GM10847 (cell line): ENCODE data around the gene HOOK1.

Source experiments
- POLR2A ChIP-seq: IDR thresholded peaks from 2 replicates; pipeline ENCODE4 v1.6.1; 2011; ENCODE audit not compliant: insufficient read length; ENCODE audit errors: extremely low read depth

The HOOK1 gene

GRCh38 chr1:59814901-59815825 lies at the start of gene HOOK1:
TSS of gene HOOK1 (plus strand) at chr1:59814949. CDS start at chr1:59815118, 169 bp downstream.
- TF ChIP-seq POLR2A: no peak

- TF ChIP-seq POLR2A: no peak
These were observed 49.6 kb upstream of the HOOK1 start for GRCh38 chr1:59765011-59765730.

- TF ChIP-seq POLR2A: no peak
These were observed 48.4 kb upstream of the HOOK1 start for GRCh38 chr1:59766227-59766855.

- no peak for TF ChIP-seq POLR2A
These were observed 47.6 kb upstream of the HOOK1 start for GRCh38 chr1:59767119-59767518.

GRCh38 chr1:59768792-59769735 lies 45.7 kb upstream of the HOOK1 start:
- no peak for TF ChIP-seq POLR2A

GRCh38 chr1:59769736-59770095 lies 45.0 kb upstream of the HOOK1 start:
- TF ChIP-seq POLR2A: no peak

- TF ChIP-seq POLR2A: no peak
These were observed 43.4 kb upstream of the HOOK1 start for GRCh38 chr1:59771361-59771760.

GRCh38 chr1:59775480-59775879 lies 39.3 kb upstream of the HOOK1 start:
- TF ChIP-seq POLR2A: no peak

- TF ChIP-seq POLR2A: no peak
These were observed 37.5 kb upstream of the HOOK1 start for GRCh38 chr1:59776960-59777852.

- no peak for TF ChIP-seq POLR2A
These were observed 34.8 kb upstream of the HOOK1 start for GRCh38 chr1:59779949-59780348.

- TF ChIP-seq POLR2A: no peak
These were observed 25.9 kb upstream of the HOOK1 start for GRCh38 chr1:59788825-59789224.

GRCh38 chr1:59798600-59798999 lies 16.1 kb upstream of the HOOK1 start:
- TF ChIP-seq POLR2A: no peak

GRCh38 chr1:59803458-59804038 lies 11.2 kb upstream of the HOOK1 start:
- TF ChIP-seq POLR2A: no peak
